K562 (cell line): ENCODE measurements around the gene MTF1. TPM values are rescaled to one million over a fixed set of nuclear protein-coding genes. Genes with fewer than 3 reads are reported as not detected.

Experiments
- CBX2 ChIP-seq: fragments of 200-600 bp; sonication (generic); IDR thresholded peaks from one replicate; pipeline ENCODE4 v1.6.1; 2012; ENCODE audit warnings: mild to moderate bottlenecking, low read length, inconsistent platforms; ENCODE audit not compliant: insufficient read depth, poor library complexity, severe bottlenecking
- ERF ChIP-seq: fragments of 450-650 bp; formaldehyde crosslinking; IDR thresholded peaks from 2 replicates; pipeline ENCODE4 v1.4.0; 2020; ENCODE audit warnings: mild to moderate bottlenecking, mixed read lengths
- KLF6 ChIP-seq: fragments of 250-450 bp; sonication (Bioruptor Pico); IDR thresholded peaks from 2 replicates; pipeline ENCODE4 v1.4.0; 2020; ENCODE audit warnings: mild to moderate bottlenecking, moderate library complexity, borderline replicate concordance
- LEF1 ChIP-seq: fragments of 450-650 bp; IDR thresholded peaks from 2 replicates; pipeline ENCODE4 v1.6.1; 2016; ENCODE audit warnings: mild to moderate bottlenecking
- NR1H2 ChIP-seq: sonication (generic); formaldehyde crosslinking; IDR thresholded peaks from 2 replicates; pipeline ENCODE4 v1.4.0; 2020; ENCODE audit warnings: mild to moderate bottlenecking, missing genetic modification reagents
- RFX7 ChIP-seq: fragments of 250-450 bp; sonication (Bioruptor Pico); IDR thresholded peaks from 2 replicates; pipeline ENCODE4 v1.5.1; 2021; ENCODE audit warnings: mild to moderate bottlenecking
- SAFB ChIP-seq: fragments of 200-400 bp; formaldehyde crosslinking; IDR thresholded peaks from 2 replicates; pipeline ENCODE4 v1.6.1; 2017; ENCODE audit warnings: low read depth, low read length, borderline replicate concordance
- SIX5 ChIP-seq, 2 experiments: IDR thresholded peaks; 2 replicates each; pipeline ENCODE4 v1.6.1; 2011; ENCODE audit warnings: low read length in 2 of 2, borderline replicate concordance in 1 of 2, low read depth in 1 of 2, mild to moderate bottlenecking in 1 of 2, moderate library complexity in 1 of 2; ENCODE audit not compliant: insufficient read depth in 1 of 2
- ZNF133 ChIP-seq: fragments of 250-450 bp; sonication (Bioruptor Pico); IDR thresholded peaks from 2 replicates; pipeline ENCODE4 v1.4.0; 2020; ENCODE audit warnings: mild to moderate bottlenecking
- polyA plus RNA-seq, 8 experiments: library from polyadenylated mRNA; depleted of rRNA in 4 of 8; stranded (reverse) in 5 of 8; unstranded in 3 of 8; fragments of >200 nt; fragmentation: Nextera tagmentation in 2 of 8; fragmentation: Illumina TruSeq in 1 of 8; extraction: Ambion mirVana in 2 of 8; extraction: Trizol in 1 of 8; gene quantifications; 2 replicates each; pipeline versions ENCODE4 v1.2.1 to v1.2.3, GENCODE V29; 2011 to 2014; ENCODE audit warnings: inconsistent platforms in 1 of 8, missing spikeins in 1 of 8
- total RNA-seq, 7 experiments: library from RNA; depleted of rRNA in 6 of 7; stranded (reverse); fragments of >200 nt in 6 of 7; fragmentation: Illumina TruSeq in 2 of 7; extraction: Trizol in 2 of 7; gene quantifications; 2 replicates each; pipeline versions ENCODE4 v1.2.1 to v1.2.3, GENCODE V29; 2011 to 2021; ENCODE audit warnings: low replicate concordance in 1 of 7
- TF ChIP-seq, protein P1 (sequence below): sonication (generic); formaldehyde crosslinking; IDR thresholded peaks from 2 replicates; pipeline ENCODE4 v1.5.0; 2020; ENCODE audit warnings: missing genetic modification reagents
- TF ChIP-seq, protein P2 (sequence below): fragments of 200-800 bp; sonication (Bioruptor generic); IDR thresholded peaks from 2 replicates; pipeline ENCODE4 v1.6.1; 2017; ENCODE audit warnings: missing genetic modification characterization, missing compliant biosample characterization
- TF ChIP-seq, protein P3 (sequence below): fragments of 250-450 bp; sonication (Bioruptor Pico); IDR thresholded peaks from 2 replicates; pipeline ENCODE4 v1.8.0; 2022; ENCODE audit warnings: inconsistent platforms
- TF ChIP-seq, protein P4 (sequence below): sonication (generic); formaldehyde crosslinking; IDR thresholded peaks from 2 replicates; pipeline ENCODE4 v1.8.0; 2022; ENCODE audit warnings: mild to moderate bottlenecking, missing genetic modification reagents, borderline replicate concordance
- TF ChIP-seq, protein P5 (sequence below): sonication (generic); formaldehyde crosslinking; IDR thresholded peaks from 2 replicates; pipeline ENCODE4 v1.8.0; 2022; ENCODE audit warnings: mild to moderate bottlenecking, missing genetic modification reagents

Gene MTF1
- total and polyA plus RNA-seq, 9 of the 15 experiments (the other 6 are each of a cell fraction or from before 2014, with no cell fraction given) = 1.1 to 12.2 (median 4.3) TPM

DNA sequence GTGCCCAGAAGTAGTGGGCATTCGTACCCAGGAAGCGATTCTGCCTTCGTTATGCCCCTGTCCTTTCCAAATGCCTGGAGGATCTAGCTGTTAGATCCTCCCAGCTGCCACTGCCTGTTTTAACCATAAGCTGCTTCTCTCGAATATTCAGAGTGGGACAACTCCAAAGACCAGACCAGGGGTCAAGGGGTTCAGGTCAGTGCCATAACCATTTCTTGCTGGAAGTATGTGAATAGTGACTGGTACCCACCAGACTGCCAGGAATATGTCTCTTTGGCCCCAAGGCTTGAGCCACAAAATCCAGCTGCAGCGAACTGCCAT, 914 bp upstream of the MTF1 start (continued):
- TF ChIP-seq, protein P1, sequence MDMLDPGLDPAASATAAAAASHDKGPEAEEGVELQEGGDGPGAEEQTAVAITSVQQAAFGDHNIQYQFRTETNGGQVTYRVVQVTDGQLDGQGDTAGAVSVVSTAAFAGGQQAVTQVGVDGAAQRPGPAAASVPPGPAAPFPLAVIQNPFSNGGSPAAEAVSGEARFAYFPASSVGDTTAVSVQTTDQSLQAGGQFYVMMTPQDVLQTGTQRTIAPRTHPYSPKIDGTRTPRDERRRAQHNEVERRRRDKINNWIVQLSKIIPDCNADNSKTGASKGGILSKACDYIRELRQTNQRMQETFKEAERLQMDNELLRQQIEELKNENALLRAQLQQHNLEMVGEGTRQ (CRISPR knock-in tag) = no peak
- TF ChIP-seq SAFB (no peak), CBX2 (no peak), KLF6 (no peak), RFX7 (no peak), SIX5 (IDR thresholded peaks at IDR 0.05; ENCODE audit: borderline replicate concordance in 1 of 2, insufficient read depth in 1 of 2, low read depth in 1 of 2, low read length in 2 of 2) (no peak), ZNF133 (CRISPR knock-in tag) (no peak), LEF1 (no peak), ERF (no peak), NR1H2 (CRISPR knock-in tag) (0 out of 2 replicates have a peak, but pooled peaks have one; percentile 84)
- TF ChIP-seq, protein P2, sequence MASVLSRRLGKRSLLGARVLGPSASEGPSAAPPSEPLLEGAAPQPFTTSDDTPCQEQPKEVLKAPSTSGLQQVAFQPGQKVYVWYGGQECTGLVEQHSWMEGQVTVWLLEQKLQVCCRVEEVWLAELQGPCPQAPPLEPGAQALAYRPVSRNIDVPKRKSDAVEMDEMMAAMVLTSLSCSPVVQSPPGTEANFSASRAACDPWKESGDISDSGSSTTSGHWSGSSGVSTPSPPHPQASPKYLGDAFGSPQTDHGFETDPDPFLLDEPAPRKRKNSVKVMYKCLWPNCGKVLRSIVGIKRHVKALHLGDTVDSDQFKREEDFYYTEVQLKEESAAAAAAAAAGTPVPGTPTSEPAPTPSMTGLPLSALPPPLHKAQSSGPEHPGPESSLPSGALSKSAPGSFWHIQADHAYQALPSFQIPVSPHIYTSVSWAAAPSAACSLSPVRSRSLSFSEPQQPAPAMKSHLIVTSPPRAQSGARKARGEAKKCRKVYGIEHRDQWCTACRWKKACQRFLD (CRISPR knock-in tag) = no peak
- TF ChIP-seq, protein P3, sequence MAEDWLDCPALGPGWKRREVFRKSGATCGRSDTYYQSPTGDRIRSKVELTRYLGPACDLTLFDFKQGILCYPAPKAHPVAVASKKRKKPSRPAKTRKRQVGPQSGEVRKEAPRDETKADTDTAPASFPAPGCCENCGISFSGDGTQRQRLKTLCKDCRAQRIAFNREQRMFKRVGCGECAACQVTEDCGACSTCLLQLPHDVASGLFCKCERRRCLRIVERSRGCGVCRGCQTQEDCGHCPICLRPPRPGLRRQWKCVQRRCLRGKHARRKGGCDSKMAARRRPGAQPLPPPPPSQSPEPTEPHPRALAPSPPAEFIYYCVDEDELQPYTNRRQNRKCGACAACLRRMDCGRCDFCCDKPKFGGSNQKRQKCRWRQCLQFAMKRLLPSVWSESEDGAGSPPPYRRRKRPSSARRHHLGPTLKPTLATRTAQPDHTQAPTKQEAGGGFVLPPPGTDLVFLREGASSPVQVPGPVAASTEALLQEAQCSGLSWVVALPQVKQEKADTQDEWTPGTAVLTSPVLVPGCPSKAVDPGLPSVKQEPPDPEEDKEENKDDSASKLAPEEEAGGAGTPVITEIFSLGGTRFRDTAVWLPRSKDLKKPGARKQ (CRISPR knock-in tag) = no peak
- TF ChIP-seq, protein P4, sequence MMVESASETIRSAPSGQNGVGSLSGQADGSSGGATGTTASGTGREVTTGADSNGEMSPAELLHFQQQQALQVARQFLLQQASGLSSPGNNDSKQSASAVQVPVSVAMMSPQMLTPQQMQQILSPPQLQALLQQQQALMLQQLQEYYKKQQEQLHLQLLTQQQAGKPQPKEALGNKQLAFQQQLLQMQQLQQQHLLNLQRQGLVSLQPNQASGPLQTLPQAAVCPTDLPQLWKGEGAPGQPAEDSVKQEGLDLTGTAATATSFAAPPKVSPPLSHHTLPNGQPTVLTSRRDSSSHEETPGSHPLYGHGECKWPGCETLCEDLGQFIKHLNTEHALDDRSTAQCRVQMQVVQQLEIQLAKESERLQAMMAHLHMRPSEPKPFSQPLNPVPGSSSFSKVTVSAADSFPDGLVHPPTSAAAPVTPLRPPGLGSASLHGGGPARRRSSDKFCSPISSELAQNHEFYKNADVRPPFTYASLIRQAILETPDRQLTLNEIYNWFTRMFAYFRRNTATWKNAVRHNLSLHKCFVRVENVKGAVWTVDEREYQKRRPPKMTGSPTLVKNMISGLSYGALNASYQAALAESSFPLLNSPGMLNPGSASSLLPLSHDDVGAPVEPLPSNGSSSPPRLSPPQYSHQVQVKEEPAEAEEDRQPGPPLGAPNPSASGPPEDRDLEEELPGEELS (CRISPR knock-in tag) = no peak
- TF ChIP-seq, protein P5, sequence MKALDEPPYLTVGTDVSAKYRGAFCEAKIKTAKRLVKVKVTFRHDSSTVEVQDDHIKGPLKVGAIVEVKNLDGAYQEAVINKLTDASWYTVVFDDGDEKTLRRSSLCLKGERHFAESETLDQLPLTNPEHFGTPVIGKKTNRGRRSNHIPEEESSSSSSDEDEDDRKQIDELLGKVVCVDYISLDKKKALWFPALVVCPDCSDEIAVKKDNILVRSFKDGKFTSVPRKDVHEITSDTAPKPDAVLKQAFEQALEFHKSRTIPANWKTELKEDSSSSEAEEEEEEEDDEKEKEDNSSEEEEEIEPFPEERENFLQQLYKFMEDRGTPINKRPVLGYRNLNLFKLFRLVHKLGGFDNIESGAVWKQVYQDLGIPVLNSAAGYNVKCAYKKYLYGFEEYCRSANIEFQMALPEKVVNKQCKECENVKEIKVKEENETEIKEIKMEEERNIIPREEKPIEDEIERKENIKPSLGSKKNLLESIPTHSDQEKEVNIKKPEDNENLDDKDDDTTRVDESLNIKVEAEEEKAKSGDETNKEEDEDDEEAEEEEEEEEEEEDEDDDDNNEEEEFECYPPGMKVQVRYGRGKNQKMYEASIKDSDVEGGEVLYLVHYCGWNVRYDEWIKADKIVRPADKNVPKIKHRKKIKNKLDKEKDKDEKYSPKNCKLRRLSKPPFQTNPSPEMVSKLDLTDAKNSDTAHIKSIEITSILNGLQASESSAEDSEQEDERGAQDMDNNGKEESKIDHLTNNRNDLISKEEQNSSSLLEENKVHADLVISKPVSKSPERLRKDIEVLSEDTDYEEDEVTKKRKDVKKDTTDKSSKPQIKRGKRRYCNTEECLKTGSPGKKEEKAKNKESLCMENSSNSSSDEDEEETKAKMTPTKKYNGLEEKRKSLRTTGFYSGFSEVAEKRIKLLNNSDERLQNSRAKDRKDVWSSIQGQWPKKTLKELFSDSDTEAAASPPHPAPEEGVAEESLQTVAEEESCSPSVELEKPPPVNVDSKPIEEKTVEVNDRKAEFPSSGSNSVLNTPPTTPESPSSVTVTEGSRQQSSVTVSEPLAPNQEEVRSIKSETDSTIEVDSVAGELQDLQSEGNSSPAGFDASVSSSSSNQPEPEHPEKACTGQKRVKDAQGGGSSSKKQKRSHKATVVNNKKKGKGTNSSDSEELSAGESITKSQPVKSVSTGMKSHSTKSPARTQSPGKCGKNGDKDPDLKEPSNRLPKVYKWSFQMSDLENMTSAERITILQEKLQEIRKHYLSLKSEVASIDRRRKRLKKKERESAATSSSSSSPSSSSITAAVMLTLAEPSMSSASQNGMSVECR (CRISPR knock-in tag) = 0 out of 2 replicates have a peak, but pooled peaks have one; percentile 3
